Measurements from ENCODE around the gene ABCF3.
"Not testable (repeated sequence)": the region's sequence is repeated elsewhere in the genome, so short reads cannot be mapped to it uniquely, and the experiment has no call there.

The ABCF3 gene, protein sequence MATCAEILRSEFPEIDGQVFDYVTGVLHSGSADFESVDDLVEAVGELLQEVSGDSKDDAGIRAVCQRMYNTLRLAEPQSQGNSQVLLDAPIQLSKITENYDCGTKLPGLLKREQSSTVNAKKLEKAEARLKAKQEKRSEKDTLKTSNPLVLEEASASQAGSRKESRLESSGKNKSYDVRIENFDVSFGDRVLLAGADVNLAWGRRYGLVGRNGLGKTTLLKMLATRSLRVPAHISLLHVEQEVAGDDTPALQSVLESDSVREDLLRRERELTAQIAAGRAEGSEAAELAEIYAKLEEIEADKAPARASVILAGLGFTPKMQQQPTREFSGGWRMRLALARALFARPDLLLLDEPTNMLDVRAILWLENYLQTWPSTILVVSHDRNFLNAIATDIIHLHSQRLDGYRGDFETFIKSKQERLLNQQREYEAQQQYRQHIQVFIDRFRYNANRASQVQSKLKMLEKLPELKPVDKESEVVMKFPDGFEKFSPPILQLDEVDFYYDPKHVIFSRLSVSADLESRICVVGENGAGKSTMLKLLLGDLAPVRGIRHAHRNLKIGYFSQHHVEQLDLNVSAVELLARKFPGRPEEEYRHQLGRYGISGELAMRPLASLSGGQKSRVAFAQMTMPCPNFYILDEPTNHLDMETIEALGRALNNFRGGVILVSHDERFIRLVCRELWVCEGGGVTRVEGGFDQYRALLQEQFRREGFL

GRCh38 chr3:184186184-184186901 lies at the start of gene ABCF3:
ABCF3 (plus strand) TSS chr3:184186199; CDS start chr3:184186208, 9 bp downstream.
- DNase-seq = no peak

DNA sequence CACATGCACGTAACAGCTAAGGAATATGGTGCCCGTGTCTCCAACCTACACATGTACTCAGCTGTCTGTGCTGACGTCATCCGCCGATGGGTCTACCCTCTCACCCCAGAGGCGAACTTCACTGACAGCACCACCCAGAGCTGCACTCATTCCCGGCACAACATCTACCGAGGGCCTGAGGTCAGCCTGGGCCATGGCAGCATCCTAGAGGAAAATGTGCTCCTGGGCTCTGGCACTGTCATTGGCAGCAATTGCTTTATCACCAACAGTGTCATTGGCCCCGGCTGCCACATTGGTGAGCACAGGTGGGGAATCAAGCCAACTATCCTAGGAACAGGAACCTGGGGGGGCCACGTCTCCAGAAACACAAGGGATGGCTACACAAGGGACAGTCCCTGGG lies 45.6 kb upstream of the ABCF3 start:
- no peak for DNase-seq

DNA sequence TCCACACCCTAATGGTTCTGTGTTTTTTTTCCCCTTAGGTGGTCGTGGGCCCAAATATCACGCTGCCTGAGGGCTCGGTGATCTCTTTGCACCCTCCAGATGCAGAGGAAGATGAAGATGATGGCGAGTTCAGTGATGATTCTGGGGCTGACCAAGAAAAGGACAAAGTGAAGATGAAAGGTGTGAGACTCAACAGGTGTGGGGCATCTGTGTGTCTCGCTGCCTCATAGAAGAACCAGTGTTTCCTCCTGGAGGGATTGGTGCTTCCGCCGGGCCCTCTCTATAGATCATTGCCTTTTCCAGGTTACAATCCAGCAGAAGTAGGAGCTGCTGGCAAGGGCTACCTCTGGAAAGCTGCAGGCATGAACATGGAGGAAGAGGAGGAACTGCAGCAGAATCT lies 43.8 kb upstream of the ABCF3 start:
- no peak for DNase-seq

DNA sequence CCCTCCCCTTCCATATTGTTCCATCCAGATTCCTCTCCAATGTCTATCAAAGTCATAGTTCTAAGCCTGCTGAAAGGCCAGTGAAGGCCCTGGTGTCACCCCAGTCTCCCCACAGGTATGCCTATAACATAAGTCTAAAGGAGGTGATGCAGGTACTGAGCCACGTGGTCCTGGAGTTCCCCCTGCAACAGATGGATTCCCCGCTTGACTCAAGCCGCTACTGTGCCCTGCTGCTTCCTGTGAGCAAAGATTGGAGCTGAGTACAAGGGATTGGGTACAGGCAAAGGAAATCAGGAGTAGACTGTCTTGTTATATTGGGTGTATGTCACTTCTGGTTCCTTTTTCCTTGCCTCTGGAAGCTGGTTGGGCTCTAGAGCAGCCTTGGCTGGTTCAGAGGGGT lies 42.7 kb upstream of the ABCF3 start:
- no peak for DNase-seq

- no peak for DNase-seq
Observed at GRCh38 chr3:184144505-184144904, 41.5 kb upstream of the ABCF3 start.

GRCh38 chr3:184145111-184145524 lies 40.9 kb upstream of the ABCF3 start:
- peak; percentile 62 for DNase-seq

GRCh38 chr3:184145751-184146270 lies 40.2 kb upstream of the ABCF3 start:
- DNase-seq = no peak

DNA sequence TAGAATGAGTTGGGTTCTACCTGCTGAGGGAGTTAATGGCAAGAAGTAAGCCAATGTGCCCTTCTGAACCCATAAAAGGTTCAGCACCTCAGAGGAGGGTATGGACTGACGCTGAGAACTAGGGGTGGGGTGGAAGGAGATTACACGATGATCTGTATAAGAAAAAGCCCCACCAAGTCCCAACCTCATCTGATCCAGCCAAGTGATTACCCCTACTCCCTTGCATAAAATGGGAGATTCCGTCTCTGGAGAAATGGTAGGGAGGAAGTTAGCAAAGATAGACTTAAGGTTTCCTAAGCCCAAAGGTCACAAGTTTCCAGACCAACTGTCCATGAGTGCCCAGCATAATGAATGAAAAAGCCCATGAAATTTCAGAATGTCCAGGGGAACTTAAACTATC lies 37.9 kb upstream of the ABCF3 start:
- no peak for DNase-seq

GRCh38 chr3:184149123-184149522 lies 36.9 kb upstream of the ABCF3 start:
- DNase-seq = no peak

GRCh38 chr3:184149770-184150169 lies 36.2 kb upstream of the ABCF3 start:
- not testable (repeated sequence) for DNase-seq

GRCh38 chr3:184154885-184155643 lies 30.9 kb upstream of the ABCF3 start, which contains the start of gene DVL3:
DVL3 (plus strand) TSS chr3:184155377; CDS start chr3:184155636, 259 bp downstream.
- DNase-seq = peak; percentile 71

DNA sequence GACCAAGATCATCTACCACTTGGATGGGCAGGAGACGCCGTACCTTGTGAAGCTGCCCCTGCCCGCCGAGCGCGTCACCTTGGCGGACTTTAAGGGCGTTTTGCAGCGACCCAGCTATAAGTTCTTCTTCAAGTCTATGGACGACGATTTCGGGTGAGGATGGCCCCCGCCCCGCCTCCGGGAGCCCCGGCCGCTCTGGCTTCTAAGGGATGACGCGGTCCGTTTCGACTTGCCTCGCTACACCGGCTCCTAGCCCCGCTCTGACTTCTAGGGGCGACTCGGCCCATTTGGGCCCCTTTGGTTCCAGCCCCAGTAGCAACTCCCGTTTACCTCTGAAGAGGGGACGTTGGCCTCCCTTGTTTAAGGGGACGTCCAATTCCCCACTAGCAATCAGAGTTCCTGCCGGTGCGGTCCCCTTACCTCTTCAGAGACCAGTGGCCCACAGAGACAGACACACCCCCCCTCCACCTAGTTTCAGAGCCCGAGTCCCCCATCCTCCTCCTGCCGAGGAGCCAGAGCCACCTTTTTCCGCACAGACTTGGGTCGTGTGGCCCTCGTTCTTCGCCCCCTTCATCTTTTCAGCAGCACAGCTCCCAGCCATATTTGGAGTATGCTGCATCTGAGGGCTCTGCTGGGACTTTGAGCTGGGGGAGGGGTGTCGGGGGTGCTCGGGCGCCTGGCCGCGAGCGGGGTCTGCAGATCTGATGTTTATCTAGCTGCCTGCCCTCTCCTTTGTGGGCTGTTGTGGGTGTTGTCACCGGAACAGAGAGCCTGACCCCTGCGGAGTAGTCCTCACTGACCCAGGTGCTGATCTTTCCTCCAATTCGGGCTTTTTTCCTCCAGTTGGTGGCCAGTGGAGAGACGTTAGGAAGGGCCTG lies 30.1 kb upstream of the ABCF3 start:
- no peak for DNase-seq

DNA sequence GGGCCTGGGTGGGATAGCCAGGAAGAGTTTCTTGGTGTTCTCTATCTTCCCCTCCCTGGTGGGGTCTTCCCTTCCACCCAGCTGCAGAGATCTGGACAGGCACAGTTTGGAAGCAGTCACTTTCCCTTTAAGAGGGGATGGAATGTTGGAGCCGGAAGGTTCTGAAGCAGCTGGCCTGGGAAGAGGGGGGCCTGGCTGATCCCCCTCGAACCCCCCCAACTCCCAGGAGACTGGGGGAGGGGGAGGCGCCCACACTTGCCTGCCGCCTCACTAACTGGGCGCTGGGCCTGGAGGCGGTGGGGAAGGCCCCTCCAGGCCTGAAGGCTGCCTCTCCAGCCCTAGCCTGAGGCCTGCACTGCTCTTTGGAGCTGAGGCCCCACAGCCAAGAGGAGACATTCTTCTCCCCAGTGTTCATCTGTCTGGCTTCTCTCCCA lies 29.5 kb upstream of the ABCF3 start:
- peak; percentile 83 for DNase-seq

GRCh38 chr3:184157206-184157605 lies 28.8 kb upstream of the ABCF3 start:
- DNase-seq = no peak

- no peak for DNase-seq
Observed at GRCh38 chr3:184158404-184158803, 27.6 kb upstream of the ABCF3 start.

GRCh38 chr3:184160456-184160855 lies 25.5 kb upstream of the ABCF3 start:
- no peak for DNase-seq

- not testable (repeated sequence) for DNase-seq
Observed at GRCh38 chr3:184162571-184163070, 23.4 kb upstream of the ABCF3 start.

- no peak for DNase-seq
Observed at GRCh38 chr3:184164648-184165330, 21.2 kb upstream of the ABCF3 start.

GRCh38 chr3:184165543-184165942 lies 20.5 kb upstream of the ABCF3 start:
- no peak for DNase-seq

DNA sequence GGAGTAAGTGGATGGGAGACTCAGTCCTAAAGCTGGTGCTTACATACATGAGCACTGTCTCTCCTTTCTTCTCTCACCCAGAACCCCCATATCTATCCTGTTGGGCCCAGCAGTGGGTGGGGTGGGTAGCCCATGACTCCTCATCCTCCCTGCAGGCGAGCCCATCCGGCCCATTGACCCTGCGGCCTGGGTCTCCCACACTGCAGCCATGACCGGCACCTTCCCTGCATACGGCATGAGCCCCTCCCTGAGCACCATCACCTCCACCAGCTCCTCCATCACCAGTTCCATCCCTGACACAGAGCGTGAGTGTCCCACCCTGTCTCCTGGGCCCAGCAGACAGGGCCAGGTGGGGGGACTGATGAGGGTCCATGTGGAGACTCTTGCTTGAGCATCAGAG lies 19.3 kb upstream of the ABCF3 start:
- DNase-seq = no peak
